CD8-positive, alpha-beta memory T cell (primary cell): ENCODE results near the gene PLA2G4D. TPM values are rescaled to one million over a fixed set of nuclear protein-coding genes. Genes with fewer than 3 reads are reported as not detected.
A peak's percentile ranks its signal among the peaks of the same experiment; 100 is the strongest.

Source experiments
- CTCF ChIA-PET: fragments of 350-600 bp; sonication (Branson Sonifier 250); formaldehyde crosslinking; loops from one replicate; lab custom pipeline; 2021; ENCODE audit warnings: antibody characterized with exemption; lab: Charles Lee
- POLR2A ChIA-PET: fragments of 350-600 bp; sonication (Branson Sonifier 250); formaldehyde crosslinking; loops from one replicate; lab custom pipeline; 2021; ENCODE audit warnings: antibody characterized with exemption; lab: Charles Lee
- DNase-seq, 5 donors: peaks; one replicate each; pipeline versions ENCODE4 v3.0.0 to v3.0.0-alpha.2; 2020 to 2022; ENCODE audit warnings: mixed read lengths in 1 of 5
- H3K27ac ChIP-seq: one replicate; pipeline ENCODE4 v1.7.0; 2013; ENCODE audit warnings: low read depth, mild to moderate bottlenecking, low read length, moderate library complexity
- H3K27me3 ChIP-seq: 2 replicates; pipeline ENCODE4 v1.7.0; 2013; ENCODE audit warnings: low read length, mild to moderate bottlenecking; ENCODE audit not compliant: insufficient read depth, poor library complexity, severe bottlenecking
- H3K36me3 ChIP-seq: 2 replicates; pipeline ENCODE4 v1.7.0; 2013; ENCODE audit warnings: mild to moderate bottlenecking, low read length, moderate library complexity; ENCODE audit not compliant: insufficient read depth
- H3K4me1 ChIP-seq: 2 replicates; pipeline ENCODE4 v1.7.0; 2013; ENCODE audit warnings: mild to moderate bottlenecking, low read length, moderate library complexity; ENCODE audit not compliant: insufficient read depth
- H3K4me3 ChIP-seq: 2 replicates; pipeline ENCODE4 v1.7.0; 2013; ENCODE audit warnings: mild to moderate bottlenecking, low read length
- H3K9me3 ChIP-seq: 2 replicates; pipeline ENCODE4 v1.7.0; 2013; ENCODE audit warnings: mild to moderate bottlenecking, low read length
- H3K27ac Mint-ChIP-seq, 8 donors: one replicate each; pipeline ENCODE4 v1.8.0; 2020 to 2021; ENCODE audit warnings: mixed read lengths in 8 of 8, mild to moderate bottlenecking in 6 of 8, inconsistent platforms in 3 of 8, moderate library complexity in 3 of 8
- H3K27me3 Mint-ChIP-seq, 2 donors: one replicate each; pipeline ENCODE4 v1.8.0; 2020 to 2021; ENCODE audit warnings: mixed read lengths in 2 of 2, mild to moderate bottlenecking in 1 of 2, moderate library complexity in 1 of 2
- H3K36me3 Mint-ChIP-seq, 3 donors: one replicate each; pipeline ENCODE4 v1.8.0; 2020 to 2021; ENCODE audit warnings: mixed read lengths in 3 of 3, inconsistent platforms in 1 of 3, mild to moderate bottlenecking in 1 of 3
- H3K4me1 Mint-ChIP-seq, 3 donors: one replicate each; pipeline ENCODE4 v1.8.0; 2020 to 2021; ENCODE audit warnings: mixed read lengths in 3 of 3, inconsistent platforms in 1 of 3, mild to moderate bottlenecking in 1 of 3
- H3K4me3 Mint-ChIP-seq, 7 donors: one replicate each; pipeline ENCODE4 v1.8.0; 2020 to 2021; ENCODE audit warnings: mixed read lengths in 7 of 7, mild to moderate bottlenecking in 6 of 7, moderate library complexity in 4 of 7, inconsistent platforms in 2 of 7
- H3K9me3 Mint-ChIP-seq, 5 donors: one replicate each; pipeline ENCODE4 v1.8.0; 2020 to 2022; ENCODE audit warnings: mixed read lengths in 5 of 5, mild to moderate bottlenecking in 3 of 5, moderate library complexity in 2 of 5, inconsistent platforms in 1 of 5
- polyA plus RNA-seq: library from polyadenylated mRNA; unstranded; fragments of 300-500 nt; fragmentation: Illumina TruSeq; gene quantifications from one replicate; pipeline ENCODE4 v1.2.3, GENCODE V29; 2021
- total RNA-seq, 2 experiments: library from RNA; stranded (reverse); gene quantifications; one replicate each; pipeline ENCODE4 v1.2.3, GENCODE V29; 2021

Gene PLA2G4D
- total and polyA plus RNA-seq, 3 experiments from 2014 or later = not detected

- Mint-ChIP-seq H3K36me3 (no peaks in the 10 kb centered on the region), H3K27me3 (peaks cover 16 to 52% of the 10 kb centered on the region in 2 donors), H3K4me3 (no peak overlapping the region), H3K27ac (peak overlapping the region in 1 of 8 donors; percentile 54), H3K4me1 (peaks cover 3 to 6% (median 4%) of the 10 kb centered on the region in 3 donors), H3K9me3 (no peaks in the 10 kb centered on the region)
- Histone ChIP-seq H3K27ac (no peak overlapping the region), H3K9me3 (no peaks in the 10 kb centered on the region), H3K27me3 (no peaks in the 10 kb centered on the region), H3K4me1 (no peaks in the 10 kb centered on the region), H3K4me3 (no peak overlapping the region), H3K36me3 (no peaks in the 10 kb centered on the region)
- no peak for DNase-seq
- CTCF ChIA-PET = interaction anchor here (1.1 kb wide), 1 partner anchor 21 kb away, joined by 3 read pairs; no protein-coding TSS in a partner anchor
- POLR2A ChIA-PET = no interaction called here
These were observed 9.9 kb upstream of the PLA2G4D start for GRCh38 chr15:42104095-42104891.

- Mint-ChIP-seq H3K27me3 (peaks cover 10 to 46% of the 10 kb centered on the region in 2 donors), H3K4me3 (no peak overlapping the region), H3K36me3 (no peaks in the 10 kb centered on the region), H3K27ac (no peak overlapping the region), H3K9me3 (no peaks in the 10 kb centered on the region), H3K4me1 (peaks cover 3 to 6% (median 4%) of the 10 kb centered on the region in 3 donors)
- Histone ChIP-seq H3K4me3 (no peak overlapping the region), H3K9me3 (no peaks in the 10 kb centered on the region), H3K27me3 (no peaks in the 10 kb centered on the region), H3K36me3 (no peaks in the 10 kb centered on the region), H3K4me1 (no peaks in the 10 kb centered on the region), H3K27ac (no peak overlapping the region)
- no peak for DNase-seq
- CTCF ChIA-PET = interaction anchor here (1.2 kb wide), 1 partner anchor 18 kb away, joined by 3 read pairs; no protein-coding TSS in a partner anchor
- POLR2A ChIA-PET = no interaction called here
These were observed 8.4 kb upstream of the PLA2G4D start for GRCh38 chr15:42102646-42103235.

- Histone ChIP-seq H3K4me1 (no peaks in the 10 kb centered on the region), H3K4me3 (no peak overlapping the region), H3K27ac (no peak overlapping the region), H3K36me3 (no peaks in the 10 kb centered on the region), H3K9me3 (no peaks in the 10 kb centered on the region), H3K27me3 (no peaks in the 10 kb centered on the region)
- Mint-ChIP-seq H3K27ac (no peak overlapping the region), H3K4me1 (no peaks in the 10 kb centered on the region), H3K27me3 (peaks cover 8 to 47% of the 10 kb centered on the region in 2 donors), H3K9me3 (no peaks in the 10 kb centered on the region), H3K4me3 (no peak overlapping the region), H3K36me3 (no peaks in the 10 kb centered on the region)
- ChIA-PET POLR2A (no interaction called here), CTCF (no interaction called here)
- DNase-seq = no peak
These were observed 7.5 kb upstream of the PLA2G4D start for GRCh38 chr15:42101861-42102260.

GRCh38 chr15:42100021-42100800, 5.8 kb upstream of the PLA2G4D start:
- Mint-ChIP-seq H3K4me1 (no peaks in the 10 kb centered on the region), H3K9me3 (no peaks in the 10 kb centered on the region), H3K27me3 (peaks cover 3 to 47% of the 10 kb centered on the region in 2 donors), H3K36me3 (no peaks in the 10 kb centered on the region), H3K27ac (no peak overlapping the region), H3K4me3 (no peak overlapping the region)
- H3K27me3 ChIP-seq = no peaks in the 10 kb centered on the region
- H3K27ac ChIP-seq = no peak overlapping the region
- ChIA-PET POLR2A (no interaction called here), CTCF (interaction anchor here (1.0 kb wide), 1 partner anchor 17 kb away, joined by 3 read pairs; no protein-coding TSS in a partner anchor)
- no peaks in the 10 kb centered on the region for H3K4me1 ChIP-seq
- H3K9me3 ChIP-seq = no peaks in the 10 kb centered on the region
- no peak overlapping the region for H3K4me3 ChIP-seq
- H3K36me3 ChIP-seq = no peaks in the 10 kb centered on the region
- no peak for DNase-seq

GRCh38 chr15:42097018-42097417, 2.7 kb upstream of the PLA2G4D start:
- no peak overlapping the region for H3K4me3 Mint-ChIP-seq
- H3K27me3 Mint-ChIP-seq = peaks cover 3 to 43% of the 10 kb centered on the region in 2 donors
- H3K9me3 Mint-ChIP-seq = no peaks in the 10 kb centered on the region
- H3K27me3 ChIP-seq = no peaks in the 10 kb centered on the region
- no peak overlapping the region for H3K4me3 ChIP-seq
- POLR2A ChIA-PET = no interaction called here
- H3K36me3 Mint-ChIP-seq = no peaks in the 10 kb centered on the region
- H3K27ac Mint-ChIP-seq = no peak overlapping the region
- no peaks in the 10 kb centered on the region for H3K4me1 ChIP-seq
- no peaks in the 10 kb centered on the region for H3K4me1 Mint-ChIP-seq
- no peaks in the 10 kb centered on the region for H3K9me3 ChIP-seq
- no peaks in the 10 kb centered on the region for H3K36me3 ChIP-seq
- no peak for DNase-seq
- CTCF ChIA-PET = no interaction called here
- no peak overlapping the region for H3K27ac ChIP-seq

GRCh38 chr15:42093966-42094365, 396 bp downstream of the PLA2G4D start:
- Histone ChIP-seq H3K9me3 (no peaks in the 10 kb centered on the region), H3K4me1 (no peaks in the 10 kb centered on the region), H3K36me3 (no peaks in the 10 kb centered on the region), H3K27me3 (no peaks in the 10 kb centered on the region), H3K27ac (no peak overlapping the region), H3K4me3 (no peak overlapping the region)
- Mint-ChIP-seq H3K36me3 (no peaks in the 10 kb centered on the region), H3K4me1 (no peaks in the 10 kb centered on the region), H3K9me3 (no peaks in the 10 kb centered on the region), H3K27me3 (peaks cover 12 to 35% of the 10 kb centered on the region in 2 donors), H3K4me3 (no peak overlapping the region), H3K27ac (peak overlapping the region in 1 of 8 donors; percentile 63)
- CTCF ChIA-PET = interaction anchor here (1.5 kb wide), 2 partner anchors 9 to 44 kb away, joined by 3 to 4 read pairs; no protein-coding TSS in a partner anchor
- POLR2A ChIA-PET = no interaction called here
- DNase-seq = no peak

- H3K27ac Mint-ChIP-seq = no peak overlapping the region
- Histone ChIP-seq H3K9me3 (no peaks in the 10 kb centered on the region), H3K27ac (no peak overlapping the region), H3K36me3 (no peaks in the 10 kb centered on the region), H3K27me3 (no peaks in the 10 kb centered on the region), H3K4me1 (no peaks in the 10 kb centered on the region), H3K4me3 (no peak overlapping the region)
- H3K4me1 Mint-ChIP-seq = no peaks in the 10 kb centered on the region
- no peaks in the 10 kb centered on the region for H3K36me3 Mint-ChIP-seq
- POLR2A ChIA-PET = no interaction called here
- no peak overlapping the region for H3K4me3 Mint-ChIP-seq
- CTCF ChIA-PET = interaction anchor here (1.5 kb wide), 2 partner anchors 8 to 45 kb away, joined by 3 to 4 read pairs; no protein-coding TSS in a partner anchor
- no peaks in the 10 kb centered on the region for H3K9me3 Mint-ChIP-seq
- H3K27me3 Mint-ChIP-seq = peaks cover 15 to 34% of the 10 kb centered on the region in 2 donors
- DNase-seq = no peak
These were observed 1.7 kb downstream of the PLA2G4D start for GRCh38 chr15:42092398-42093318.
